Measurements from ENCODE around the gene BACE1. TPM values are rescaled to one million over a fixed set of nuclear protein-coding genes. Genes with fewer than 3 reads are reported as not detected.

BACE1 gene
- total and polyA plus RNA-seq, 2 experiments from 2014 or later: 15.0 to 40.5 TPM

GRCh38 chr11:117248341-117248740 is 67.7 kb downstream of the BACE1 start:
- Histone ChIP-seq H3K4me3 (no peak overlapping the region), H3F3A (ENCODE audit: insufficient read depth) (no peaks in the 10 kb centered on the region), H3K4me2 (ENCODE audit: unreplicated experiment) (no peak overlapping the region), H2AFZ (no peak overlapping the region), H3K4me1 (ENCODE audit: insufficient read depth) (no peaks in the 10 kb centered on the region), H3K9me2 (ENCODE audit: insufficient read depth) (no peaks in the 10 kb centered on the region), H3K79me2 (ENCODE audit: insufficient read depth) (no peaks in the 10 kb centered on the region), H3K9me3 (ENCODE audit: low read depth) (no peaks in the 10 kb centered on the region), H3K36me3 (ENCODE audit: low read depth) (peaks cover 28% of the 10 kb centered on the region), H3K27me3 (replicated peaks; ENCODE audit: insufficient read depth) (no peaks in the 10 kb centered on the region), H3K27ac (no peak overlapping the region), H3K9ac (no peak overlapping the region), H4K20me1 (ENCODE audit: insufficient read depth) (no peaks in the 10 kb centered on the region)
- 99 to 100% methylated on average over 4 of the region's 4 CpGs for WGBS, 2 experiments (ENCODE audit: low coverage in 1 of 2, low lambda C conversion rate in 2 of 2, missing lambda C conversion rate in 2 of 2)
- in situ Hi-C loops (cut with MboI): no loop called here
- no peak for TF ChIP-seq EZH2 (IDR thresholded peaks at IDR 0.05; ENCODE audit: insufficient read depth, poor library complexity, severe bottlenecking)
- no peak for TF ChIP-seq EZH2phosphoT487 (IDR thresholded peaks at IDR 0.05; ENCODE audit: insufficient read depth, low read depth)
- DNase-seq: no peak

- peaks cover 13% of the 10 kb centered on the region for H3K4me1 ChIP-seq (ENCODE audit: insufficient read depth)
- H4K20me1 ChIP-seq (ENCODE audit: insufficient read depth): no peaks in the 10 kb centered on the region
- DNase-seq: peak; percentile 97
- peak overlapping the region; percentile 62 for H3K4me2 ChIP-seq (ENCODE audit: unreplicated experiment)
- no peaks in the 10 kb centered on the region for H3K27me3 ChIP-seq (replicated peaks; ENCODE audit: insufficient read depth)
- no peaks in the 10 kb centered on the region for H3K9me3 ChIP-seq (ENCODE audit: low read depth)
- peaks cover 8% of the 10 kb centered on the region; the same call in 1 of the 2 replicates for H3K36me3 ChIP-seq (ENCODE audit: low read depth)
- H2AFZ ChIP-seq: no peak overlapping the region
- peaks cover 24% of the 10 kb centered on the region for H3F3A ChIP-seq (ENCODE audit: insufficient read depth)
- no peak overlapping the region for H3K4me3 ChIP-seq
- H3K9ac ChIP-seq: peak overlapping the region; percentile 67
- no peak for TF ChIP-seq EZH2 (IDR thresholded peaks at IDR 0.05; ENCODE audit: insufficient read depth, poor library complexity, severe bottlenecking)
- no peak for TF ChIP-seq EZH2phosphoT487 (IDR thresholded peaks at IDR 0.05; ENCODE audit: insufficient read depth, low read depth)
- in situ Hi-C loops (cut with MboI): no loop called here
- H3K9me2 ChIP-seq (ENCODE audit: insufficient read depth): no peaks in the 10 kb centered on the region
- WGBS, 2 experiments (ENCODE audit: low coverage in 1 of 2, low lambda C conversion rate in 2 of 2, missing lambda C conversion rate in 2 of 2): 1 to 3% methylated on average over 6 of the region's 6 CpGs
- peaks cover 17% of the 10 kb centered on the region for H3K79me2 ChIP-seq (ENCODE audit: insufficient read depth)
- peak overlapping the region; percentile 90 for H3K27ac ChIP-seq
Observed at GRCh38 chr11:117239295-117239694, 76.8 kb downstream of the BACE1 start.

GRCh38 chr11:117238221-117238620 is 77.8 kb downstream of the BACE1 start:
- H3K9me3 ChIP-seq (ENCODE audit: low read depth): no peaks in the 10 kb centered on the region
- in situ Hi-C loops (cut with MboI): no loop called here

More at GRCh38 chr11:117238221-117238620, 77.8 kb downstream of the BACE1 start:
- Histone ChIP-seq H3K27ac (peak overlapping the region; percentile 90), H3F3A (ENCODE audit: insufficient read depth) (peaks cover 24% of the 10 kb centered on the region), H3K79me2 (ENCODE audit: insufficient read depth) (peaks cover 28% of the 10 kb centered on the region), H3K4me3 (no peak overlapping the region), H4K20me1 (ENCODE audit: insufficient read depth) (no peaks in the 10 kb centered on the region), H3K9ac (no peak overlapping the region), H3K4me1 (ENCODE audit: insufficient read depth) (peaks cover 22% of the 10 kb centered on the region), H2AFZ (no peak overlapping the region), H3K27me3 (replicated peaks; ENCODE audit: insufficient read depth) (no peaks in the 10 kb centered on the region), H3K4me2 (ENCODE audit: unreplicated experiment) (no peak overlapping the region), H3K36me3 (ENCODE audit: low read depth) (peaks cover 8% of the 10 kb centered on the region; the same call in 1 of the 2 replicates), H3K9me2 (ENCODE audit: insufficient read depth) (no peaks in the 10 kb centered on the region)
- 88 to 89% methylated on average over 5 of the region's 5 CpGs for WGBS, 2 experiments (ENCODE audit: low coverage in 1 of 2, low lambda C conversion rate in 2 of 2, missing lambda C conversion rate in 2 of 2)
- TF ChIP-seq EZH2phosphoT487 (IDR thresholded peaks at IDR 0.05; ENCODE audit: insufficient read depth, low read depth) (no peak), EZH2 (IDR thresholded peaks at IDR 0.05; ENCODE audit: insufficient read depth, poor library complexity, severe bottlenecking) (no peak)
- no peak for DNase-seq

Small RNA genes lying within 50 kb of the gene (small RNA-seq; reads per million reads assigned to genes)
- not detected for gene RF00564 (ENCODE audit: low read depth, low replicate concordance)

Other genes starting within 250 kb of the BACE1 start
- gene SIK3, start 217.8 kb downstream of the BACE1 start, total RNA-seq (2014; rRNA removed; shearing (Covaris generic)): 13.3 and 15.5 TPM in 2 replicates
- gene SIK3, start 217.8 kb downstream of the BACE1 start, polyA plus RNA-seq (2016; fragmentation: Nextera tagmentation; extraction: Ambion mirVana): 3.9 and 4.2 TPM in 2 replicates
- gene PAFAH1B2, start 172.0 kb downstream of the BACE1 start, total RNA-seq (2014; rRNA removed; shearing (Covaris generic)): 124 and 140 TPM in 2 replicates
- 116 and 120 TPM in 2 replicates for gene PAFAH1B2, start 172.0 kb downstream of the BACE1 start, polyA plus RNA-seq (2016; fragmentation: Nextera tagmentation; extraction: Ambion mirVana)
- gene SIDT2, start 137.5 kb downstream of the BACE1 start, total RNA-seq (2014; rRNA removed; shearing (Covaris generic)): 15.7 TPM in 2 replicates
- 11.6 and 13.1 TPM in 2 replicates for gene SIDT2, start 137.5 kb downstream of the BACE1 start, polyA plus RNA-seq (2016; fragmentation: Nextera tagmentation; extraction: Ambion mirVana)
- gene TAGLN, start 116.9 kb downstream of the BACE1 start, total RNA-seq (2014; rRNA removed; shearing (Covaris generic)): 2,401 and 2,613 TPM in 2 replicates
- 1,454 and 1,484 TPM in 2 replicates for gene TAGLN, start 116.9 kb downstream of the BACE1 start, polyA plus RNA-seq (2016; fragmentation: Nextera tagmentation; extraction: Ambion mirVana)
- 58.8 and 68.7 TPM in 2 replicates for gene PCSK7, start 84.2 kb downstream of the BACE1 start, total RNA-seq (2014; rRNA removed; shearing (Covaris generic))
- gene PCSK7, start 84.2 kb downstream of the BACE1 start, polyA plus RNA-seq (2016; fragmentation: Nextera tagmentation; extraction: Ambion mirVana): 29.7 and 31.6 TPM in 2 replicates
- gene RNF214, start 83.6 kb downstream of the BACE1 start, total RNA-seq (2014; rRNA removed; shearing (Covaris generic)): 5.8 and 13.9 TPM in 2 replicates
- 11.3 and 12.6 TPM in 2 replicates for gene RNF214, start 83.6 kb downstream of the BACE1 start, polyA plus RNA-seq (2016; fragmentation: Nextera tagmentation; extraction: Ambion mirVana)
- 1.5 and 3.2 TPM in 2 replicates for gene BACE1-AS, start 24.9 kb downstream of the BACE1 start, total RNA-seq (2014; rRNA removed; shearing (Covaris generic))
- 6.6 and 7.0 TPM in 2 replicates for gene BACE1-AS, start 24.9 kb downstream of the BACE1 start, polyA plus RNA-seq (2016; fragmentation: Nextera tagmentation; extraction: Ambion mirVana)
- 30.9 and 48.2 TPM in 2 replicates for gene CEP164, start 11.6 kb upstream of the BACE1 start, total RNA-seq (2014; rRNA removed; shearing (Covaris generic))
- 20.0 and 20.3 TPM in 2 replicates for gene CEP164, start 11.6 kb upstream of the BACE1 start, polyA plus RNA-seq (2016; fragmentation: Nextera tagmentation; extraction: Ambion mirVana)